Measurements from ENCODE around the gene RCC1.
"Not testable (repeated sequence)": the region's sequence is repeated elsewhere in the genome, so short reads cannot be mapped to it uniquely, and the experiment has no call there.

RCC1 gene

DNA sequence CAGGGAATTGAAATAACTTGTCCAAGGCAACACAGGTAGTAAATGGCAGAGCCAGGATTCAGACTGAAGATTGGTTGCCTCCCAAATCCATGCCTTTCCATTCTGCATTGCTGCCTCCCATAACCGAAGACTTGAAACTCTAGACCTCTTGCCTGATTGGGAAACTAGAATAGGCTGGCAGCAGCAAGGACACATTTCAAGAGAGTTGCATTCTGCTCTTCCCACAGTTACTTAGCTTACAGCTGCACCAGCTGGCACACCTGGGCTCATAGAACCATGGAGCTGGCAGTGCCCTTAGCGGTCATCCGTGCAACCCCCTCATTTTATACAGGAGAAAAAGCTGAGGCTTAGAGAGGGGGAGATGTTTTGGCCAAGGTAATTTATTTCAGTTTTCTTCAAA lies 55.0 kb downstream of the RCC1 start:
- DNase-seq (ENCODE audit: extremely low spot score): no peak
- ChIA-PET CTCF (interaction anchor here (0.9 to 1.8 kb wide), 3 partner anchors 18 to 30 kb away, joined by 3 to 7 read pairs (median 3); no protein-coding TSS in a partner anchor), POLR2A (interaction anchor here (0.5 to 1.0 kb wide), 2 partner anchors 19 to 20 kb away, joined by 4 to 5 read pairs; no protein-coding TSS in a partner anchor)
- TF ChIP-seq, protein P1, sequence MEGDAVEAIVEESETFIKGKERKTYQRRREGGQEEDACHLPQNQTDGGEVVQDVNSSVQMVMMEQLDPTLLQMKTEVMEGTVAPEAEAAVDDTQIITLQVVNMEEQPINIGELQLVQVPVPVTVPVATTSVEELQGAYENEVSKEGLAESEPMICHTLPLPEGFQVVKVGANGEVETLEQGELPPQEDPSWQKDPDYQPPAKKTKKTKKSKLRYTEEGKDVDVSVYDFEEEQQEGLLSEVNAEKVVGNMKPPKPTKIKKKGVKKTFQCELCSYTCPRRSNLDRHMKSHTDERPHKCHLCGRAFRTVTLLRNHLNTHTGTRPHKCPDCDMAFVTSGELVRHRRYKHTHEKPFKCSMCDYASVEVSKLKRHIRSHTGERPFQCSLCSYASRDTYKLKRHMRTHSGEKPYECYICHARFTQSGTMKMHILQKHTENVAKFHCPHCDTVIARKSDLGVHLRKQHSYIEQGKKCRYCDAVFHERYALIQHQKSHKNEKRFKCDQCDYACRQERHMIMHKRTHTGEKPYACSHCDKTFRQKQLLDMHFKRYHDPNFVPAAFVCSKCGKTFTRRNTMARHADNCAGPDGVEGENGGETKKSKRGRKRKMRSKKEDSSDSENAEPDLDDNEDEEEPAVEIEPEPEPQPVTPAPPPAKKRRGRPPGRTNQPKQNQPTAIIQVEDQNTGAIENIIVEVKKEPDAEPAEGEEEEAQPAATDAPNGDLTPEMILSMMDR (IDR thresholded peaks at IDR 0.05; ENCODE audit: control extremely low read depth, extremely low read depth, low read depth, missing control alignments): no peak

- TF ChIP-seq, protein P1 (IDR thresholded peaks at IDR 0.05; ENCODE audit: control extremely low read depth, extremely low read depth, low read depth, missing control alignments): no peak
- POLR2A ChIA-PET: interaction anchor here (1.3 to 2.7 kb wide), 2 partner anchors 15 to 17 kb away, joined by 10 read pairs; no protein-coding TSS in a partner anchor
- DNase-seq (ENCODE audit: extremely low spot score): no peak
- CTCF ChIA-PET: interaction anchor here (1.4 kb wide), 1 partner anchor 17 kb away, joined by 4 read pairs; no protein-coding TSS in a partner anchor
Observed at GRCh38 chr1:28564310-28564709, 58.5 kb downstream of the RCC1 start.

GRCh38 chr1:28565040-28565439 lies 59.2 kb downstream of the RCC1 start:
- DNase-seq (ENCODE audit: extremely low spot score): no peak
- TF ChIP-seq, protein P1 (IDR thresholded peaks at IDR 0.05; ENCODE audit: control extremely low read depth, extremely low read depth, low read depth, missing control alignments): no peak
- CTCF ChIA-PET: interaction anchor here (1.0 to 1.4 kb wide), 2 partner anchors 12 to 18 kb away, joined by 3 to 4 read pairs; partner anchors contain the start of gene TRNAU1AP
- POLR2A ChIA-PET: interaction anchor here (1.3 to 2.7 kb wide), 2 partner anchors 14 to 16 kb away, joined by 10 read pairs; no protein-coding TSS in a partner anchor

DNA sequence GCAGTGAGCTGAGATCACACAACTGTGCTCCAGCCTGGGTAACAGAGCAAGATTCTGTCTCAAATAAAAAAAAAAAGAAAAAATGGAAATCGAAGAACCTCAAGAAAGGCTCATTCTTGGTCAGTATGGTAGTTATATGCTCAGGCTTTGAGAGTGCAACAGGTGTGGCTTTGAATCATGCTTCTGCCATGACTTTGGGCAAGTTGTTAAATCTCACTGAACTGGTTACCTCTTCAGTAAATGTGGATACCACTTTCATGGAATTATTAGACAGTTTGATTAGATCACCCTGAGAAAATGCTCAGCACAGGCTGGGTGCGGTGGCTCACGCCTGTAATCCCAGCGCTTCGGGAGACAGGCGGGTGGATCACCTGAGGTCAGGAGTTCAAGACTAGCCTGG lies 59.9 kb downstream of the RCC1 start:
- ChIA-PET POLR2A (interaction anchor here (1.3 to 2.7 kb wide), 2 partner anchors 13 to 16 kb away, joined by 10 read pairs; no protein-coding TSS in a partner anchor), CTCF (interaction anchor here (1.0 kb wide), 1 partner anchor 13 kb away, joined by 3 read pairs; the partner anchor contains the start of gene TRNAU1AP)
- TF ChIP-seq, protein P1 (IDR thresholded peaks at IDR 0.05; ENCODE audit: control extremely low read depth, extremely low read depth, low read depth, missing control alignments): no peak
- no peak for DNase-seq (ENCODE audit: extremely low spot score)

GRCh38 chr1:28566931-28567330 lies 61.1 kb downstream of the RCC1 start:
- TF ChIP-seq, protein P1 (IDR thresholded peaks at IDR 0.05; ENCODE audit: control extremely low read depth, extremely low read depth, low read depth, missing control alignments): no peak
- ChIA-PET CTCF (interaction anchor here (1.0 kb wide), 2 partner anchors 10 to 14 kb away, joined by 3 to 4 read pairs; no protein-coding TSS in a partner anchor), POLR2A (interaction anchor here (1.2 kb wide), 1 partner anchor 14 kb away, joined by 7 read pairs; no protein-coding TSS in a partner anchor)
- no peak for DNase-seq (ENCODE audit: extremely low spot score)

DNA sequence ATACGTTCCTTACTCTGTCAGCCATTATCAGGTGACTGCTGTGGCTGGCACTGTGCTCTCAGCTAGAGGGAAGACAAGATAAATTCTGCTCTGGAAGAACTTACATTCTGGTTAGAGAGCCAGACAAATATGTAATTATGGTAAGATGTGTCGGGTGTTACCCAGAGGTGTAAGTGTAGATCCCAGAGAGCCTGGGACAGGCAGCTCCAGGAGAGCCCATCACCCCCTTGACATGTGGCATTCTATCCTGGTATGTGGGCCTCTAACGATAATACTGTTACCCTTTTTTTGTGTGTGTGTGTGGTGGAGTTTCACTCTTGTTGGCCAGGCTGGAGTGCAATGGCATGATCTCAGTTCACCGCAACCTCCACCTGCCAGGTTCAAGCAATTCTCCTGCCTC lies 66.1 kb downstream of the RCC1 start:
- TF ChIP-seq, protein P1 (IDR thresholded peaks at IDR 0.05; ENCODE audit: control extremely low read depth, extremely low read depth, low read depth, missing control alignments): no peak
- no peak for DNase-seq (ENCODE audit: extremely low spot score)
- POLR2A ChIA-PET: interaction anchor here (4.8 kb wide), 1 partner anchor 8 kb away, joined by 45 read pairs; no protein-coding TSS in a partner anchor
- CTCF ChIA-PET: interaction anchor here (1.1 to 1.2 kb wide), 2 partner anchors 8 to 10 kb away, joined by 3 to 6 read pairs; no protein-coding TSS in a partner anchor

DNA sequence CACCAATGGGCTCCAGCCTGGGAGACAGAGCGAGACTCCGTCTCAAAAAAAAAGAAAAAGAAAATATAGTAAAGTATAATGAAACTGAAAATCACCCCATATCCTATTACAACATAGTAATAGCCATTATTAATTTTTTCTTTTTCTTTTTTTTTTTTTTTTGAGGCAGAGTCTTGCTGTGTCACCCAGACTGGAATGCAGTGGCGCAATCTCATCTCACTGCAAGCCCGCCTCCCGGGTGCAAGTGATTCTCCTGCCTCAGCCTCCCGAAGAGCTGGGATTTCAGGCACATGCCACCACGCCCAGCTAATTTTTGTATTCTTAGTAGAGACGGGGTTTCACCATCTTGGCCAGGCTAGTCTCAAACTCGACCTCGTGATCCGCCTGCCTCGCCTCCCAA lies 67.0 kb downstream of the RCC1 start:
- ChIA-PET CTCF (interaction anchor here (1.2 kb wide), 1 partner anchor 9 kb away, joined by 3 read pairs; no protein-coding TSS in a partner anchor), POLR2A (interaction anchor here (4.8 kb wide), 1 partner anchor 7 kb away, joined by 45 read pairs; no protein-coding TSS in a partner anchor)
- not testable (repeated sequence) for DNase-seq (ENCODE audit: extremely low spot score)

All from GM10248 (cell line).